MM.1S (cell line): Measurements from ENCODE around the gene ELOVL2.

Source experiments
- CTCF ChIP-seq: fragments of 300-600 bp; sonication (generic); IDR thresholded peaks from 2 replicates; pipeline ENCODE4 v1.5.1; 2016; ENCODE audit warnings: antibody characterized with exemption, low read length, mixed read lengths
- EZH2 ChIP-seq: fragments of 300-600 bp; sonication (generic); optimal IDR thresholded peaks from 2 replicates; pipeline ENCODE3; 2017; ENCODE audit warnings: low read depth, mild to moderate bottlenecking, antibody characterized with exemption, low read length, mixed read lengths
- EZH2phosphoT487 ChIP-seq: fragments of 300-600 bp; sonication (generic); IDR thresholded peaks from 2 replicates; pipeline ENCODE4 v1.6.1; 2018; ENCODE audit warnings: antibody characterized with exemption, low read length

- TF ChIP-seq CTCF, result no peak
- no peak for TF ChIP-seq EZH2
- TF ChIP-seq EZH2phosphoT487, result no peak
Measured at GRCh38 chr6:10970731-10971130, 73.4 kb downstream of the ELOVL2 start.
